HG03139 (cell line): ENCODE results near the gene PPAN.

Source experiments
- ATAC-seq: cut with Tn5 transposase; IDR thresholded peaks from one replicate; pipeline ENCODE4 v1.9.1; 2021; ENCODE audit not compliant: unreplicated experiment

PPAN gene

DNA sequence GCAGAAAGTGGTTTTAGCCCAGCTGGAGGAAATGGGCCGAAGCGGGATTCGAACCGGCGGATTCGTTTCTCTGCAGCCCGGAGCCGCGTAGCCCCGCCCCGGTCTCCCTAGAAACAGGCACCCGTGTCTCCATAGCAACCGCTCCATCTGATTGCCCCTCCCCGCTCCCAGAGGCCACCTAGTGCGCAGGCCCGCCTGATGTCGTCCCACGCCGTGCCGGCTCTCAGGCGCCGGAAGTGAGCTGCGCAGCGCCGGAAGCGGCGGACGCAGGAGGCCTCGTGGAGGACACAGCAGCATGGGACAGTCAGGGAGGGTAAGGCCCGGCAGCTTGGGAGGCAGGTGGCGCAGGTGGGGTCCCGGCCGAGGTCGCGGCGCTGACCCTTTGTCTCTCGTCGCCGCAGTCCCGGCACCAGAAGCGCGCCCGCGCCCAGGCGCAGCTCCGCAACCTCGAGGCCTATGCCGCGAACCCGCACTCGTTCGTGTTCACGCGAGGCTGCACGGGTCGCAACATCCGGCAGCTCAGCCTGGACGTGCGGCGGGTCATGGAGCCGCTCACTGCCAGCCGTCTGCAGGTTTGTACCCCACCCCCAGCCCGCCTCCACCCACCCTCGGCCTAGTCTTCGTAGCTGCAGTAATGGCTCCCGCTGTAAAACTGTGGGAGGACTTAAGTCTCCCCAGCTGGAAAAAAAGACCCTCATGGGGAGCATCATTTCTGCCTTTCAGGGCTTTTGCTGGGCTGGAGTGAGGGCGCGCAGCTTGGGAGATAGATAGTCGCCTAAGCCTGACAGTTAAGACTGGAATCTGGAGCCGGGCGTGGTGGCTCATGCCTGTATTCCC is at the start of gene PPAN:
TSS of gene PPAN (plus strand) at position 263 of the 837 bp plus-strand sequence. CDS start at position 296, 33 bp downstream.
- peak; percentile 43 for ATAC-seq

GRCh38 chr19:10061717-10062310 is 44.3 kb upstream of the PPAN start:
- ATAC-seq: no peak

GRCh38 chr19:10068205-10068604 is 38.0 kb upstream of the PPAN start:
- ATAC-seq: no peak

DNA sequence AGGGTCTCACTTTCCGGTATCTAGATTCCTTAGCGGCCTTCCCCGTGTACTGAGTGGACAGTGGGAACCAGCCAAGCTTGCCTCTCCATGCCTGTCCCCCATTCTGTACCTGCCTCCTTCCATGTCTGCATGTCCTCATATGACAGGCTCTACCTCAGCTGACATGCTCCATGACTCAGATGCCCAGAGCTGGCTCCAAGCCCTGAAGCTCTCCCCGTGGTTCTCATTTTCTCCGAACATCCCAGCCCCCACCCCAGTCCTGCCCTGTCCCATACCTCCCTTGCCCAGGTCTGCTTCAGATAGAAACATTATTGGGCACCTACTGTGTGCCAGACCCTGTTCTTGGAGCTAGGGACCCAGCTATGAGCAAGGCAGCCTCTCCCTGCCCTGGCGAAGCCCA is 37.1 kb upstream of the PPAN start:
- no peak for ATAC-seq

GRCh38 chr19:10070730-10071446 is 35.3 kb upstream of the PPAN start:
- ATAC-seq: no peak

DNA sequence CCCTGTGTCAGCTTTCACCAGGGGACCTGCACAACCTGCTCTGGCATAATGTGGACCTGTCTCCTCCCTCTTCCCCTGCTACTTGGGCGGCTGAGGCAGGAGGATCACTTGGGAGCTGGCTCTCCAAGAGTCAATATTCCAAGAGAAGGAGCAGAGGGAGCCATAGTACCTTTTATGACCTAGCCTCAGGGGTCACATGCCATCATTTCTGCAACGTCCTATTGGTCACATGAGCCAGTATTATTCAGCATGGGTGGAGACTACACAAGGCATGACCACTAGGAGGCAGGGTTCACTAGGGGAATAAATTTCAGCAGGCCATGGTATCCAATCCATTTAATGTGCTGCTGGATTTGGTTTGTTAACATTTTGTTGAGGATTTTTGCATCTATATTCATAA is 32.0 kb upstream of the PPAN start:
- ATAC-seq: no peak

DNA sequence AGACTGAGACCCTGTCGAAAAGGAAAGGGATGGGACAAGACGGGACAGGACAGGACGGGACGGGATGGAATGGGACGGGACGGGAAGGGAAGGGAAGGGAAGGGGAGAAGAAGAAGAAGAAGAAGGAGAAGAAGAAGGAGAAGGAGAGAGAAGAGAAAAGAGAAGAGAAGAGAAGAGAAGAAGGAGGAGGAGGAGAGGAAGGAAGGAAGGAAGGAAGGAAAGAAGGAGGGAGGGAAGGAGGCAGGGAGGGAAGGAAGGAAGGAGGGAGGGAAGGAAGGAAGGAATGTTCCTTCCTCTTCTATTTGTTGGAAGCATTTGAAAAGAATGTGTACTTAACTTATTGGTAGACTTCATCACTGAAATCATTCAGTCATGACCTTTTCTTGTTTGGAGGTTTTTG is 29.6 kb upstream of the PPAN start:
- no peak for ATAC-seq

- ATAC-seq: no peak
These were observed 27.8 kb upstream of the PPAN start for GRCh38 chr19:10078329-10078728.

DNA sequence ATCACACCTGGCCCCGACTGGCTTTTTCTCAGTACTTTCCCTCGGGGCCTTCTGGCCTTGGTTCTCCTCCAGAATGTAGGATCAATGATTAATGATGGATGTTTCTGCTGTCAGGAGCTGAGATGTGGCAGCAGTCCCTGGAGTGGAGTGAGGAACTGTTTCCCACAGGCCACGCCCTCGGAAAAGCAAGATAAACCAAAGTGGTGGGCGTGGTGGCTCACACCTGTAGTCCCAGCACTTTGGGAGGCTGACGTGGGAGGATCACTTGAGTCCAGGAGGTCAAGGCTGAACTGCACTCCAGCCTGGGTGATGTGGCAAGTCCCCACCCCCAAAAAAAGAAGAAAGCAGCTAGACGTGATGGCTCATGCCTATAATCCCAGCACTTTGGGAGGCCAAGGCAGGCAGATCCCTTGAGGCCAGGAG is 27.1 kb upstream of the PPAN start:
- ATAC-seq: no peak

DNA sequence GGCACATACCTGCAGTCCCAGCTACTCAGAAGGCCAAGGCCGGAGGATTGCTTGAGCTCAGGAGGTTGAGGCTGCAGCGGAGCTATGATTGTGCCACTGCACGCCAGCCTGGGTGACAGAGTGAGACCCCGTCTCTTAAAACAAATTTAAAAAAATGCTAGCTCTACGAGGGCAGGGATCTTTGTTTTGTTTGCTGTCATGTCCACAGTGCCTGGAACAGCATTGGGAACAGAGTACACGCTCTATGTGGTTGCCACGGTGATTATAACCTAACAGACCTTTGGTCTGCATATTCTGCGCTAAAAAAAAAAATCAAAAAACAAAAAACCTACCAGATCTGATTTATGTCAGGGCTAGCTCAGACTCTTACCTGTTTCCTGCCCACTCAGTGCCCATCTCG is 22.3 kb upstream of the PPAN start:
- ATAC-seq: no peak

DNA sequence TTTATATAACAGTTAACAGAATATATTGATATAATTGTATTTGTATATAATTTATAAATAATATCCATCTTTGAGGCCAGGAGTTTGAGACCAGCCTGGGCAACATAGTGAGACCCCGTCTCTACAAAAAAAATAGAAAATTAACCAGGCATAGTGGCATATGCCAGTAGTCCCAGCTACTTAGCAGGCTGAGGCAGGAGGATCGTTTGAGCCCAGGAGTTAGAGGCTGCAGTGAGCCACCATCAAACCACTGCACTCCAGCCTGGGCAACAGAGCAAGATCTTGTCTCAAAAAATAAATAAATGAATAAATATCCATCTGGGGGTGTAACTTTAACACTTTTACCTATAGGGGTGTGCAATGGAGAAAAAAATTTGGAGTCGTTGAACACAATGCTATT is 21.4 kb upstream of the PPAN start:
- ATAC-seq: no peak

DNA sequence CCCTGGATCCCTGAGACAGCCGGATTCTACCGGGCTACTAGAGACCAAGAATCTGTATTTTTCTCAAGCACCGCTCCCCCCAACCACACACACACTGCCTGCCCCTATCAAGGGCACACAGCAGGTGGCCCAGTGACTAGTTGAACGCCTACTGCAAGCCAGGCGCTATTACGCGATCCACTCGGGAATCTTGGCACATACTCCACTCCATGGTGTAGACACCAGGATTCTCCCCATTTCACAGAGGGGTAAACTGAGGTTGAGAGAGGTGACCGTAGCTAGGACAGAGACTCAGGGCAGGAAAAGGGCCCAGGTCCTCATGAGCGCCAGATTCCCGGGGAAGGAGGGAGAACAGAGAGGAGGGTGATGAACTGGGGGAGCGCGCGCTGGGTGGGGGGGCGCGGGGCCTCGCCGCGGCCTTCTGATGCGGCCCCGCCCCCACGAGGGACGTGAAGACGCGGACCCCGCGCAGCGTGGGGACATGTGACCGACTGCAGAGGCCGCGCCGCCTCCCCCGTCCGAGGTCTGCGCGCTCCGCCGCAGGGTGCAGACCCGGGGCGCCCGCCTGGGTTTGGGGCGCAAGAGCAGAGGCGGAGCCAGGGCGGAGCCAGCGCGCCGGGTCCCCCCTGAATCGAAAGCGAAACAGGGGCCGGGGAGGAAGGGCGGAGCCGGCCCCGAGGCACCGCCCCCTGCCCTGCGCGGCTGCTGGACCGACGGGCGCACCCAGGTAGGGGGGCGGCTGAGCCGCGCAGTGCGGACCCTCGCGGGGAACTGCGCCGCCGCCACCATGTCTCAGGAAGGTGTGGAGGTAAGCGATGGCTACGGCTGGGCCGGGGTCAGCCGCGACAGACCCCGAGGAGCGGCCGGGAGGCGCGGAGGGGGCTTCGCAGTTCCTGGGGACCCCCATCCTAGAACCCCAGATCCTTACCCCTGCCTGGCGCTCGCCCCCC is 20.2 kb upstream of the PPAN start, which contains the start of gene SHFL:
TSS of gene SHFL (plus strand) at position 677 of the 950 bp plus-strand sequence. CDS start at position 788, 111 bp downstream.
- peak; percentile 88 for ATAC-seq

DNA sequence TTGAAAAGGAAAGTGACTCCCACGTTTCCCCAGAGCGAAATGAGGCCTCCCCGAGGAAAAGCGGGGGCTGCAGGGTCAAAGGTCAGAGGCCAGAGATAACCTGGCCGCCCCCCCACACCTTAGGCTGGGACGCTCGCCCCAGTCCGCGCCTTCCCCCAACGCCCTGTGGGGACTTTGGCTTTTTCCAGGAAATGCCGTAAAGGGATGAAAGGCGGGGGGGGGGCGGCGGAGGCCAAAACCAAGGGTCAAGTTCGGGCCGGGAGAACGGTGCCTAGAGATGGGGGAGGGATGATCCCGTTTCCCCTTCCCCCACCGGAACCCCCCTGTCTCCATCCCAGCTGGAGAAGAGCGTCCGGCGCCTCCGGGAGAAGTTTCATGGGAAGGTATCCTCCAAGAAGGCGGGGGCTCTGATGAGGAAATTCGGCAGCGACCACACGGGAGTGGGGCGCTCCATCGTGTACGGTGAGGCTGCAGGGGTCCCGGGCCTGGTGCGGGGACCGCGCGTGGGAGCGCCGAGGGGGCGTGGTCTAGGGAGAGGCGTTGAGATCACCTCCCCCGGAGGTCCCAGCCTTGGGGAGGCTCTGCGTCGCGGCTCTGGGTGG is 19.5 kb upstream of the PPAN start:
- no peak for ATAC-seq

- ATAC-seq: no peak
These were observed 18.7 kb upstream of the PPAN start for GRCh38 chr19:10087296-10088061.

DNA sequence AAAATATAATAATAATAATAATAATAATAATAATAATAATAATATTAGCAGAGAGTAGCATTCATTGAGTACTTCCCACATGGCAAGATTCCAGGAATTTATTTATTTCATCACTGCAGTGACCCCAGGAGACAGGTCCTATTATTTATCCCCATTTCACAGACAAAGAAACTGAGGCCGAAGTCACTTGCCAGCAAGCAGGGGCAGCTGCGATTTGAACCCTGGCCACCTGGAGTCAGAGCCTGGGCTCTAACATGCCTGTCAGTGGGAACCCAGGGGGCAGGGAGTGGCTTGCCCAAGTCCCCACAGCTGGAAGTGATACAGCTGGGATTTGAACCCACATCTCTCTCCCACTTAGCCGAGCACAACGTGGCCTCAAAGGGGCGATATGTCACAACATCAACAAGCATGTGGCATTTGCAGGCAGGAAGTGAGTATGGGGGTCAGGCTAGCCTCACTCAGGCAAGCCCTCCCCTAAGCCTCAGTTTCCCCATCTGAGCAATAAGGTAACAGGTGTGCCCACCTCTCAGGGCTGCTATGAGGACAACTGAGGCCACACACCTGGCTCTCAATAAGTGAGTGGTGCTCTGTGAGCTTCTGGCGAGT is 17.1 kb upstream of the PPAN start:
- ATAC-seq: no peak

DNA sequence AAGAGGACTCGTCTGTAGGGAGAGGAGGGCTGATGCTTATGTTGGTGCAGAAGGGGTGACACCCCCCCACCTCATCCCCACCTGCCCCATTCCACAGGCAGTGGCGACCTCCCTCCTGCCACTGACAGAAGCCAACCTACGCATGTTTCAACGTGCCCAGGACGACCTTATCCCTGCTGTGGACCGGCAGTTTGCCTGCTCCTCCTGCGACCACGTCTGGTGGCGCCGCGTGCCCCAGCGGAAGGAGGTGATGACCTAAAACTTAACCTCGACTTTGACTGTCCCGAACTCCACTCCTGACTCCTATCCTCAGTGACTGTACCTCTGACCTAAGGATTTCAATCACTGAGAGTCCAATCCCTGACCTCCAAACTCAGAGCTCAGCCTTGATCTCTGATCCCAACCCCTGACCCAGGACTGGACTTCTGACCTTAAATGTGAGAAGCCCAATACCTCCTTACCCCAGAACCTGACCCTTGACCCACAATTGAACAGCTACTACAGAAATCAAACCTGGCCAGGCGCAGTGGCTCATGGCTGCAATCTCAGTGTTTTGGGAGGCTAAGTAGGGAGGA is 16.3 kb upstream of the PPAN start:
- ATAC-seq: no peak

DNA sequence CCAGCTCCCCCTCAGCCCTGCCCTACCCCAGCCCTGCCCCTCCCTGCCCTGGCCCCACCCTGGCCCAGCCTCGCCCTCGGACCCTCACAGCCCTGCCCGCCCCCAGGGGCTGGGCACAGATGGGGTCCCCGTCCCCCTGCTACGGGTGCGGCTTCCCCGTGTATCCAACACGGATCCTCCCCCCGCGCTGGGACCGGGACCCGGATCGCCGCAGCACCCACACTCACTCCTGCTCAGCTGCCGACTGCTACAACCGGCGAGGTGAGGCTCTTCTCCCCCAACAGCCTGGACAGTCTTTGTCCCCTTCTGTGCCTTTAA is 14.8 kb upstream of the PPAN start:
- ATAC-seq: no peak

- ATAC-seq: no peak
These were observed 14.1 kb upstream of the PPAN start for GRCh38 chr19:10091895-10092641.
